Activated naive CD8-positive, alpha-beta T cell treated with anti-CD3 and anti-CD28 coated beads, Interleukin-2, amount 50 U/mL, for 24 hours (primary cell): Measurements from ENCODE around the gene FBXO41.

Experiments
- ATAC-seq: fragments of 150-1000 bp; cut with Tn5 transposase; one replicate; pipeline ENCODE4 v1.10.0; 2021
- DNase-seq: peaks from one replicate; pipeline ENCODE4 v3.0.0; 2021
- H3K27ac Mint-ChIP-seq: one replicate; pipeline ENCODE4 v1.8.0; 2021; ENCODE audit warnings: mild to moderate bottlenecking, mixed read lengths
- H3K27me3 Mint-ChIP-seq: one replicate; pipeline ENCODE4 v1.8.0; 2021; ENCODE audit warnings: mixed read lengths
- H3K36me3 Mint-ChIP-seq: one replicate; pipeline ENCODE4 v1.8.0; 2021; ENCODE audit warnings: low read depth, mixed read lengths
- H3K4me1 Mint-ChIP-seq: one replicate; pipeline ENCODE4 v1.8.0; 2021; ENCODE audit warnings: mixed read lengths
- H3K4me3 Mint-ChIP-seq: one replicate; pipeline ENCODE4 v1.8.0; 2021; ENCODE audit warnings: mild to moderate bottlenecking, moderate library complexity, mixed read lengths
- H3K9me3 Mint-ChIP-seq: one replicate; pipeline ENCODE4 v1.8.0; 2021; ENCODE audit warnings: mixed read lengths

Gene FBXO41

DNA sequence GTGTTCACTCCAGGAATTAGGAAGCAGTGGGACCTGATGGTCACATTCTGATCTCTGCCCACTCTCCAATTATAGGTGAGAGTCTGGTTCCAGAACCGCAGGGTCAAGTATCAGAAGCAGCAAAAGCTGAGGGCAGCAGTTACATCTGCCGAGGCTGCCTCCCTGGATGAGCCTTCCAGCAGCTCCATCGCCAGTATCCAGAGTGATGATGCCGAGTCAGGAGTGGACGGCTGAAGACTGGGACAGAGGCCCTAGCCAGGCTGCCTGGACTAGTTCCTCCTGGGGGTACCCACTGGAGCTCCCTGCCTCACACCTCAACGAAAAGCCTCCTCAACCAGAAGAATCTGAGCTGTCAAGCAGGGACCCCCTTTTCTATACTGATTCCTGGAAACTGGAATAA, 73.6 kb downstream of the FBXO41 start:
- H3K4me3 Mint-ChIP-seq, result no peak overlapping the region
- H3K27me3 Mint-ChIP-seq, result peaks cover 11% of the 10 kb centered on the region
- DNase-seq, result no peak
- no peak for ATAC-seq
- peaks cover 30% of the 10 kb centered on the region for H3K4me1 Mint-ChIP-seq
- H3K36me3 Mint-ChIP-seq, result no peaks in the 10 kb centered on the region
- no peaks in the 10 kb centered on the region for H3K9me3 Mint-ChIP-seq
- no peak overlapping the region for H3K27ac Mint-ChIP-seq

DNA sequence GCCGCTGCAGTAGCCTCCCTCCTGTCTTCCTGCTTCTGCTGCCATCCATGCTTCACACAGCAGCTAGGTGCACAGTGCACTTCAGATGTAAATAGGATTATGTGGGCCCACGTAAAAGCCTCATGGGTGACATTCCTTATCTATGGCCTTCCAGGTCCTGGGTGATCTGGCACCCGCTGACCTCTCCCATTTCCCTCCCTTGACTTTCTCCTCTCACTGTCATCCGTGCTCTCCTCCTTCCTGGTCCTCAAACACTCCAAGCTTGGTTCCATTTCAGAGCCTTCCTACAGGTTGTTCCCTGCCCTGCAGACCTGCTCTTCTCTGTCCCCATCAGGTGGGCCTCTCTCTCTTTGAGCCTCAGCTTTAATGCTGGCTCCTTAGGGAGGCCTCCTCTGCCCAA, 74.3 kb downstream of the FBXO41 start:
- DNase-seq, result no peak
- no peak overlapping the region for H3K27ac Mint-ChIP-seq
- H3K36me3 Mint-ChIP-seq, result no peaks in the 10 kb centered on the region
- peaks cover 16% of the 10 kb centered on the region for H3K27me3 Mint-ChIP-seq
- no peak overlapping the region for H3K4me3 Mint-ChIP-seq
- H3K4me1 Mint-ChIP-seq, result peaks cover 23% of the 10 kb centered on the region
- H3K9me3 Mint-ChIP-seq, result no peaks in the 10 kb centered on the region
- no peak for ATAC-seq

DNA sequence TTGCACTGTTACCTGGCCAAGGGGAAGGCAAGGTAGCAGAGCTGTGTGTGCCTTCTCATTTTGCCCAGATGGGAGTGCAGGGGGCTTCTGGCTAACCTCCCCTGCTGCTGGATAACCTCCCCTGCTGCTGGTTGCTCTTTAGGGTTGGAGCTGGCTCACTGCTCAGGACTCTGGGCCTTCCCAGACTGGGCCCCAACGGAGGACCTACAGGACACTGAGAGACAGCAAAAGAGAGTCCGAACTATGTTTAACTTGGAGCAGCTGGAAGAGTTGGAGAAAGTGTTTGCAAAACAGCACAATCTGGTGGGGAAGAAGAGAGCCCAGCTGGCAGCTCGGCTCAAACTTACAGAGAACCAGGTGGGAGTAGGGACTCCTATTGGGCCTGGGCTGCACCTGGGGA, 76.0 kb downstream of the FBXO41 start:
- Mint-ChIP-seq H3K9me3 (no peaks in the 10 kb centered on the region), H3K4me3 (no peak overlapping the region), H3K36me3 (no peaks in the 10 kb centered on the region), H3K27ac (no peak overlapping the region), H3K4me1 (peaks cover 10% of the 10 kb centered on the region), H3K27me3 (peaks cover 29% of the 10 kb centered on the region)
- ATAC-seq (no peak), DNase-seq (no peak)

DNA sequence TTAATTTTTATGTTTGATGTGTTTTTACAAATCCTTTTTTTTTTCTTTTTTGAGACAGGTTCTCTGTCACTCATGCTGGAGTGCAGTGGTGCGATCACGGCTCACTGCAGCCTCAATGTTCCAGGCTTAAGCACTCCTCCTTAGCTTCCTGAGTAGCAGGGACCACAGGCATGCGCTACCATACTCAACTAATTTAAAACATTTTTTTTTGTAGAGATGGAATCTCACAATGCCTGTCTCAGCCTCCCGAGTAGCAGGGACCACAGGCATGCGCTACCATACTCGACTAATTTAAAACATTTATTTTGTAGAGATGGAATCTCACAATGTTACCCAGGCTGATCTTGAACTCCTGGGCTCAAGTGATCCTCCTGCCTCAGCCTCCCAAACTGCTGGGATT, 78.7 kb downstream of the FBXO41 start:
- Mint-ChIP-seq H3K27ac (no peak overlapping the region), H3K9me3 (no peaks in the 10 kb centered on the region), H3K36me3 (no peaks in the 10 kb centered on the region), H3K4me1 (peaks cover 5% of the 10 kb centered on the region), H3K4me3 (no peak overlapping the region), H3K27me3 (peaks cover 46% of the 10 kb centered on the region)
- ATAC-seq (no peak), DNase-seq (no peak)
